Measurements from ENCODE around the gene TRIM56. TPM values are rescaled to one million over a fixed set of nuclear protein-coding genes. Genes with fewer than 3 reads are reported as not detected.

TRIM56 gene
- total and polyA plus RNA-seq, 2 of the 13 experiments (the other 11 are each of a cell fraction or from before 2014, with no cell fraction given) = 3.2 to 7.1 TPM

- TF ChIP-seq ZNF609 (CRISPR knock-in tag; IDR thresholded peaks at IDR 0.05; ENCODE audit: borderline replicate concordance) = peak; percentile 91
- TF ChIP-seq TFDP2 (CRISPR knock-in tag; IDR thresholded peaks at IDR 0.05) = peak; percentile 20; the same call in 1 of the 2 replicates
- no peak for TF ChIP-seq HDAC6 (IDR thresholded peaks at IDR 0.05; ENCODE audit: low read depth, low read length)
- peak; percentile 89; the same call in 1 of the 2 replicates for TF ChIP-seq ZNF230 (CRISPR knock-in tag; IDR thresholded peaks at IDR 0.05)
- 0 out of 2 replicates have a peak, but pooled peaks have one; percentile 13 for TF ChIP-seq ZNF709 (CRISPR knock-in tag; IDR thresholded peaks at IDR 0.05)
- peak; percentile 99 for TF ChIP-seq NR2F1 (CRISPR knock-in tag; IDR thresholded peaks at IDR 0.05)
- peak; percentile 9; the same call in 1 of the 2 replicates for TF ChIP-seq ZNF580 (CRISPR knock-in tag; IDR thresholded peaks at IDR 0.05; ENCODE audit: borderline replicate concordance, low read depth)
- TF ChIP-seq NFIB (CRISPR knock-in tag; IDR thresholded peaks at IDR 0.05; ENCODE audit: borderline replicate concordance) = no peak
- 0 out of 2 replicates have a peak, but pooled peaks have one; percentile 84 for TF ChIP-seq ZSCAN30 (CRISPR knock-in tag; IDR thresholded peaks at IDR 0.05)
- TF ChIP-seq DZIP1 (CRISPR knock-in tag; IDR thresholded peaks at IDR 0.05) = no peak
- no peak; the same call in 1 of the 2 replicates for TF ChIP-seq IRX3 (CRISPR knock-in tag; IDR thresholded peaks at IDR 0.05; ENCODE audit: borderline replicate concordance, low read depth)
- TF ChIP-seq MAZ (IDR thresholded peaks at IDR 0.05; ENCODE audit: borderline replicate concordance, low read depth, low read length) = peak; percentile 65; the same call in 1 of the 2 replicates
- TF ChIP-seq MAZ (CRISPR knock-in tag; IDR thresholded peaks at IDR 0.05; ENCODE audit: low read depth) = peak; percentile 50; the same call in 1 of the 2 replicates
- TF ChIP-seq XRCC5 (optimal IDR thresholded peaks at IDR 0.05; ENCODE audit: low read length) = peak; percentile 78
- 0 out of 2 replicates have a peak, but pooled peaks have one; percentile 4 for TF ChIP-seq ZNF441 (CRISPR knock-in tag; IDR thresholded peaks at IDR 0.05; ENCODE audit: borderline replicate concordance)
- TF ChIP-seq ZNF878 (CRISPR knock-in tag; IDR thresholded peaks at IDR 0.05) = peak; percentile 74
- peak; percentile 95 for TF ChIP-seq POLR2AphosphoS5 (IDR thresholded peaks at IDR 0.05; ENCODE audit: low read depth, low read length)
- peak; percentile 8; the same call in 1 of the 2 replicates for TF ChIP-seq ZNF768 (CRISPR knock-in tag; IDR thresholded peaks at IDR 0.05)
- TF ChIP-seq RARA (CRISPR knock-in tag; IDR thresholded peaks at IDR 0.05) = peak; percentile 98
Measured at GRCh38 chr7:101126651-101127459, 41.6 kb downstream of the TRIM56 start, which contains the start of gene SERPINE1 (continued).
